Measurements from ENCODE around the gene SLC28A1.

Gene SLC28A1

DNA sequence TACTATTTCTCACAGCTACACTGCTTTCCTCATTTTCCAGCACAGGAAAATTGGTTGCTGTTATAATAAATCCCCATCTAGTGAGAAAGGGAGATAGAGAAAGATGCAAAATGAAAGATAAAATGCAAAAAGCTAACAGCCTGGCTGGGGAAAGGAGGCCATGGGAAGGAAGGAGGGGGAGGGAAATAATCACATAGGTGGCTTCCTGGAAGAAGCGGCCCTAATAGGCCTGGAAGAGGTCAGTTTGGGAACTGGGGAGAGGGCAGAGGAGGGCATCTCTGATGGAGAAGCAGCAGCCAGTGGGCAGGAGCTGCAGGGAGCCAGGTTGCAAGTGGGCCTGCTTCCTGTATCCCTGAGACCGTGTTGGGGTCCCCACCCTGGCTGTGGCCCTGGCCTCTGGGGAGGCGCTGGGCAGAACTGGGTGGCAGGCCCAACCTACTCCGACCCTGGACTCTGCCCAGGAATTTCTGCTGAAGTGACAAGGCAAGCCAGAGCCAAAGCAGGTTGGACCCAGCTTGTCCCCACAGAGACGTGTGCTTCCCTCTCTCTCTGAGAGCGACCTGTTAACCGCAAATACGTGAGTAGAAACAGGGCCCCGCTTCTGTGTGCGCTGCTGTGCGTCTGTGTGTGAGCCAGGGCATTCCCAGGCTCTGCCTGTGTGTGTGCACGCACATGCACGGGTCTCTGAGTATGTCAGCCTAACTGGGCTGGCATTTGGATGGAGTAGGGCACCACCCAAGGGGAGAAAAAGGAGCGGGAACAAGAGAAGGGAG, 1.9 kb downstream of the SLC28A1 start:
- no peak for DNase-seq (ENCODE audit: low spot score)

DNA sequence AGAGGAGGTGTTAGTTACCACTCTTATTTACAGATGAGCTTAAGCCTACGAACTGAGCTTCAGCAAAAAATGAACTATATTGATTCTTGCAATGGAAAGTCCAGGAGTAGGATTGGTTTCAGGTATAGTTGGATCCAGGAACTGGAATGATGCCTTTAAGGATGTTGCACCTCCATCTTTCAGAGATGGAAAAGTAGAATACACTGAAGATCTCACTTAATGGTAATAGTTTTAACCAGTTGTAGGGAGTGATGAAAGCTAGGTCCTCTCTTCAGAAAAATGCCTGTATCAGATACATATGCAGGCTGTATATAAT, 2.5 kb downstream of the SLC28A1 start:
- DNase-seq (ENCODE audit: low spot score), result no peak

DNA sequence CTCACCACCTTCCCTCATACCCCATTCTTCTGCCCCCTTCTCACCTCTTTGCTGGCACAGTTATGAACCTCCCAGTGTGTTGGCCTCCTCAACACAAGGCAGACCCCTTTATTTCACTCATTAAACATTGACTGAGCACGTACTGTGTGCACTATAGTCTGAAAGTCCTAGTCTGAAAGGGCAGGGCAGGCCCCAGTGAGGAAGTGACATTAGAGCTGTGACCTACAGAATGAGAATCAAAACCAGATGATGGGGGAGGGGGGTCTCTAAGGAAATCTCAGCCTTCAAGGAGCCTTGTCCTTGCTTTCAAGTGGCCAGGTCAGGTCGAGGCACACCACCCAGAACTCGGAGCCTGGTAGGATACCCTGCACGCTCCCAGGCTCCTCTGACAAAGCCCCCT, 3.5 kb downstream of the SLC28A1 start:
- no peak for DNase-seq (ENCODE audit: low spot score)

DNA sequence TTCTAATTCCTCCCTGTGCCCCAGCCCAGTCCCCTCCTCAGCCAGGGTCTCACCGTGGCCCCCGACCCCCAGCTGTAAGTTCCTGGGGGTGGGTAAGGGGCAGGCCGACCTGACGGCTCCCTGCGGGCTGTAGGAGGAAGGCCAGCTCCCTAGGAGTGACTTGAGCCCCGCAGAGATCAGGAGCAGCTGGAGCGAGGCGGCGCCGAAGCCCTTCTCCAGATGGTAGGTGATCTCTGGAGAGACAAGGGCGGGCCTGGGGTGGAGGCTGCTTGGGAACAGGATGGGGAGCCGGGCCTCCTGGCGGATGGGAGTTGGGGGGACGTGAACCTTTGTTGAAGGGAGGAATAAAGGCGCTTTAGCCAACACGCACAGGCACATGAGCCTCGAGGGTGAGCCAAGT, 4.2 kb downstream of the SLC28A1 start:
- DNase-seq (ENCODE audit: low spot score), result no peak

DNA sequence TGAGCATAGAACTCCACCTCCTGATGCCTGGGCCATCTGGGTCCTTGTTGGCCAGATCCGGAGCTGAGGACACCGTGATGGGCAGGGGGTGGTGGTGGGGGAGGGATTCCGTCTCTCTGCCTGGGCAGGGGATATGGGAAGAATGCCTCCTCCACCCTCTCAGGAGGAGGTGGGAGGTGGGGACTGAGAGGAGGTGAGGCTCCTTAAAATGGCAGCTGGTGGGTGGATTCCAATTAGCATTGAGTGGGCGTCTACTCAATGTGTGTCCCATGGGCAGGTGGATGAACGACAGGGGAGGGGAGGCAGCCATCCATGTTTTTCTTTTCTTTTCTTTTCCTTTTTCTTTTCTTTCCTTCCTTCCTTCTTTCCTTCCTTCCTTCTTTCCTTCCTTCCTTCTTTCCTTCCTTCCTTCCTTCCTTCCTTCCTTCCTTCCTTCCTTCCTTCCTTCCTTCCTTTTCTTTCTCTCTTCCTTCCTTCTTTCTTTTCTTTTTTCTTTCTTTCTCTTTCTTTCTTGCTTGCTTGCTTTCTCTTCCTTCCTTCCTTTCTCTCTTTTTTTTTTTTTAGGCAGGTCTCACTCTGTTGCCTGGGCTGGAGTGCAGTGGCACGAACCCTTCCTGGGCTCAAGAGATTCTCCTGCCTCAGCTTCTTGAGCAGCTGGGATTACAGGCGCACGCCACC, 5.0 kb downstream of the SLC28A1 start:
- no peak for DNase-seq (ENCODE audit: low spot score)

DNA sequence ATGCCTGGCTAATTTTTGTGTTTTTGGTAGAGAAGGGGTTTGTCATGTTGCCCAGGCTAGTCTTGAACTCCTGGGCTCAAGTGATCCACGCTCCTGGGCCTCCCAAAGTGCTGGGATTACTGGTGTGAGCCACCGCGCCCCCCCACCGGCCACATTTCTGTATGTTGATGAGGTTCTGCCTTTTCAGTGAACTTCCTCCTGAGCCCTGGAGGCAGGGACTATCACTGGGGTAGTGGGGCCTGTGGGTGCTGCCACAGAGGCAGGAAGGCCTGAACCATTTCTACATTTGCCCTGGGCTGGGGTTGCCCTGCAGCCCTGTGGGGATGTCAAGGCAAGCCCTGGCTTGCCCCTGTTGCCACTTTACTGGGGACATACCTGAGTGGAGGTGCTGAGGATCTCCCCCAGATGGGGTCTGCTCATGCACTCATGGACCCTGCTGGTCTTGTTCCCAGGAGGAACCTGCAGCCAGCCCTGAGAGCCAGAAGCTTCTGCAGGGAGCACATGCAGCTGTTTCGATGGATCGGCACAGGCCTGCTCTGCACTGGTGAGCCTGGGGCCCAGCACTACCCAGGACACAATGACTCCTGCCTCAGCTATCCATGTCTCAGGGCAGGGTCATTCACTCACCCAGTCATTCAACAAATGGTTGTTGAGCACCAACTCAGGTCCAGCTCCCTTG, 5.7 kb downstream of the SLC28A1 start:
- no peak for DNase-seq (ENCODE audit: low spot score)

DNA sequence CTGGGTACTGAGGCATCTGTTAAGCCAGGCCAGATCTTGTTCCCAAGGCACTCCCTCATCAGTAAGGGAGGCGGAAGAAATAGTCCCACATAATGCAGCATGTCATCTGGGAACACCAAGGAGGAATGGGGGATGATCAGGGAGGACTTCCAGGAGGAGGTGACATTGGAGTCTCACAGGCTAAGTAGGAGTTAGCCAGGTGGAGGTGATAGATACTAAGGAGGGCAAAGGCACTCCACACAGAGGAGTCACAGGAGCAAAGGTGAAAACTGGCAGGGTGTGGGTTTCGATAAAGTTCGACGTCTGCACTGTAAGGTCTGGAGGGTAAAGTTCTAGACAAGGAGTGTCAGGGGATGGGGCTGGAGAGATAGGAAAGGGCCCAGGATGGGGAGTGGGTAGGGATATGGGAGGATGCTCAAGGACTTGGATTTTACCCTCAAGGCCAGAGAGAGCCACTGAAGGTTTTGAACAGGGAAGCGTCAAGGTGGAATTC, 6.3 kb downstream of the SLC28A1 start:
- no peak for DNase-seq (ENCODE audit: low spot score)

DNA sequence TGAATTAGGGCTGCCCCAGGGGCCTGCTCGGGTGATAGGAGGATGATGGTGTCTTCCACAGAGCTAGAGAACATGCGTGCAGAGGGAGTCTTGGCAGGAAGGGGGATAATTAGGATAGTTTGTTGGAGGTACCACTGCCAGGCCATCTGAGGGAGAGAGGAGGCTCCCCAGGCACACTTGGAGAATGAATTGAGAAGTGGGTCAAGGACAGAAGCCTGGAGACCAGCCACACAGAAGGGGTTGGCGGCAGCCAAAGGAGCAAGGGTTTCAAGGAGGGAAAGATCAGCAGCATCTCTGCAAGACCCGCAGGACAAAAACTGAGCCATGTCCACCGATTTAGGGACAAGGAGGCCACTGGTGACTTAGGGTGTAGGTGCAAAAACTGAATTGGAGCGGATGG, 6.9 kb downstream of the SLC28A1 start:
- no peak for DNase-seq (ENCODE audit: low spot score)

DNA sequence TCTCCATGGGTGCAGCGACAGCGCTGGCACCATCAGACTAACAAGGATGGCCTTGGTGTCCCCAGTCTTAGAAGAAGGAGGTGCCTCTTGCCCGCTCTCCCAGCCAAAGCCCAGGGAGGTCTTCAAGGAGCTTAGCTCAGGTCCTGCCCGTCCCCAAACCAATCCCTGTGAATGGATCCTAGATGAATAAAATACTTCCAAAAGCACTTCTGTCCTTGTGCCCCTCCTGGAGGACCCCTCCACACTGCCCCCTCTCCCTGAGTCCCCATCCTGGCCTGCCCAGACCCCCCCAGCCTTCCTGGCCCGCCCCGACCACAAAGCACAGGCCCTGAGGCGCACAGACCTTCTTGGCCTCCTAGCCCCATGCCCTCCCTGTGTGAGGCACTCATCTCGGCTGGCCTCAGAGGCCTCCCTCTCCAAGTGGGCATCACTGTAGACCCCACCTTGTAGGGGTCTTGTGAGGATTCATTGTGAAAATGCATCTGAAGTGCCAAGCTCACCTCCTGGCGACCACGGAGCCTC, 8.4 kb downstream of the SLC28A1 start:
- no peak for DNase-seq (ENCODE audit: low spot score)

DNA sequence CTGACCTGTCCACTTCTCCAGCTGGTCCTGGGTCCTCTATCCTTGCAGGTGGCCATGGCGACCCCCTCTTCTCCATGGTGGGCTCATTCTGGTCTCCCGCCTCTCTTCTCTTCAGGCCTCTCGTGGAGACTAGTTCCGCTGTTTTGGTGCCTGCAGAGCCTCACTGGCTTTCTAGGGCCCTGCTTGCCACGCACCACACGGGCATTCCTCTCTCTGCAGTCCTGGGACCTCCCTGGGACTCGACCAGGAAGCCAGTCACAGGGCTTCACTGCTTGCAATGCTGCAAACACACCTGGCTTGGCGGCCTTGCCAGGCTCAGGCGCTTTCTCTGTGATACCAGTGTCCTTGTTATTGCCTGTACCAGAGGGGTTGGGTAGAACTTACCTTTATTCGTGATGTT, 9.1 kb downstream of the SLC28A1 start:
- no peak for DNase-seq (ENCODE audit: low spot score)

DNA sequence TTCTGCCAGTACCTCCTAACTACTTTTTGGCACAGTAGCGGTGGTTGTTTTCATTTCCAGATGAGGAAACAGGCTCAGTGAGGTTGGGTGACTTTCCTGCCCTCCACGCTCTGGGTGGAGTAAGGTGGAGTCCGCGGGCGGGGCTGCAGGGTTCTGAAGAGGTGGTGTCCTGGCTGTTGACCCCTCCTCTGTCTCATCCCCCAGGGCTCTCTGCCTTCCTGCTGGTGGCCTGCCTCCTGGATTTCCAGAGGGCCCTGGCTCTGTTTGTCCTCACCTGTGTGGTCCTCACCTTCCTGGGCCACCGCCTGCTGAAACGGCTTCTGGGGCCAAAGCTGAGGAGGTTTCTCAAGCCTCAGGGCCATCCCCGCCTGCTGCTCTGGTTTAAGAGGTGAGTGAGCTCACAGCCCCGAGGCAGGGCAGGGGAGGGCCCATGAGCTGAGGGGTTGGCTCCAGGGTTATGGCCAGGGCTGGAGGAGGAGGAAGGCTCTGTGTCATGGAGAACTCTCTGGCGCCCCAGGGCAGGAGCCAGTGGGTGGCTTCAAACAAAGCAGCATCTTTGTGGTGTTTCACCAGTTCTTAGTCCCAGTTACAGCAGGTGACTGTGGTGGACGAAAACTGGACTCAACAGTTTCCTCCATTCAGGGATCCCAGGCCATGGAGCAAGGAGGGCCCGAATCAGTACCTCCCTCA, 10.4 kb downstream of the SLC28A1 start:
- no peak for DNase-seq (ENCODE audit: low spot score)

DNA sequence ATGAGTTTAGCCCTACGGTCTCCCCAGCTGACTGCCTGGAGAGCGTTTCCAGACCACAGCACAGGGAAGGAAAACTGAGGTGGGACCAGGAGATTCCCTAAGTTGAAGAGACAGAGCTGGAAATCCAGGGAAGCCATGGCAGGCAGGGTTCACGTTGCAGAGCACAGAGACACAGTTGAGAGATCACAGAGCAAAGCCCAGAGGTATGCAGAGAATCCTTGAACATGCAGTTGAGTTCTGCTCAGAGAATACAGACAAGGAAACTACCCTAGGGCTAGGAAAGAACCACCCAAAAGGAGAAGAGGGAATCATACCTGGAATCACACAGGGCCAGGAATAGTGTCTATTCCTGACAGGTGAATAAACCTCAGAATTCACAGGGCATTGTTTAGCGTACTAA, 14.3 kb downstream of the SLC28A1 start:
- no peak for DNase-seq (ENCODE audit: low spot score)

DNA sequence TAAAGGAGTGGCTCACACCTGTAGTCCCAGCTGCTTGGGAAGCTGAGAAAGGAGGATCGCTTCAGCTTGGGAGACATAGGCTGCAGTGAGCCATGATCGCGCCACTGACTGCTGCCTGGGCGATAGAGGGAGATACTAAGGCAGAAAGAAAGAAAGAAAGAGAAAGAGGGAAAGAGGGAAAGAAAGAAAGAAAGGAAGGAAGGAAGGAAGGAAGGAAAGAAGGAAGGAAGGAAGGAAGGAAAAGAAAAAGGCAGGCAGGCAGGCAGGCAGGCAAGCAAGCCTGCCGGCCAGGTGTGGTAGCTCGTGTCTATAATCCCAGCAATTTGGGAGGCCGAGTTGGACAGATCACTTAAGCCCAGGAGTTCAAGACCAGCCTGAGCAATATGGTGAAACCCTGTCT, 15.3 kb downstream of the SLC28A1 start:
- no peak for DNase-seq (ENCODE audit: low spot score)

DNA sequence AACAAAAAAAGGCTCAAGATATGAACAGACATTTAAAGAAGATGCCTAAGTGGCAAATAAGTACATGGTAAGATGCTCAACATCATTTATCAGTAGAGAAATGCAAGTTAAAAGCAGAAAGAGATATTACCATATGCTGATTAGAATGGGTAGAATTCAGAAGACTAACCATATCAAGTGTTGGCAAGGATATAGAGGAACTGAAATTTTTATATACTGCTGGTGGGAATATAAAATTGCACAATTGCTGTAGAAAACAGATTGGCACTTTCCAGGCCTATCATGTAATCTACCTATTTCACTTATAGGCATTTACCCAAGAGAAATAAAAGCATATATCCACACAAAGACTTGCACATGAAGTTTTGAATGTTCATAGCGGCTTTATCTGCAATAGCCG, 17.1 kb downstream of the SLC28A1 start:
- no peak for DNase-seq (ENCODE audit: low spot score)

DNA sequence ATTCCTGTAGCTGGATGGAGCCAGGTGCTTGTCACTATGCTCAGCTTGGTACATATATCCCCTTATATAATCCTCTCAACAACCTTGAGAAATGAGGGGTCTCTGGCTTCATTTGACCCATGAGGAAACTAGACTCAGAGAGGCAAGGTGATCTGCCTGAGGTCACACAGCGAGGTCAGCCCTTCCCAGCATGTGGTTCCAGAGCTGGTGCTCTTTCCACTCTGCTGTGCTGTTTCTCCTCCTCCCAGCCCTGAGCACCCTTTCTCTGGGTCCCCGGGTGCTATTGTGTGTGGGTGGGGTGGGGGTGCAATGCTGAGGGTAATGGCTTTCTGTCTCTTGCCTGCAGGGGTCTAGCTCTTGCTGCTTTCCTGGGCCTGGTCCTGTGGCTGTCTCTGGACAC, 19.3 kb downstream of the SLC28A1 start:
- DNase-seq (ENCODE audit: low spot score), result no peak

DNA sequence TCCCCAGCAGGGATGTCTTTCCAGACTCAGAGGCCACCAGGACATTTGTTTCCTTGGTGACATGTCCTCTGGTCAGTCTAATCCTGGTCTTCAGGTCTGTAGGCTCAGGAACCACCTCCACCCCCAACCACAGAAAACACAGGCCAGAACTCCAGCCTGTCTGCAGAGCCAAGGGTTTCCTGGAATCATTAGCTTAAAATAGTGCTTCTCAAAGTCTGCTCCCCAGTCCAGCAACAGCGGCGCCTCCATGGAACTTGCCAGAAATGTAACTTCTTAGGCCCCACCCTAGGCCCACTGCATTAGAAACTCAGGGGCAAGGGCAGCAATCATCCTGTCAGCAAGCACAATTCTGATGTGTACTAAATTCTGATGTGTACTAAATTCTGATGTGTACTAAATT, 20.0 kb downstream of the SLC28A1 start:
- no peak for DNase-seq (ENCODE audit: low spot score)

DNA sequence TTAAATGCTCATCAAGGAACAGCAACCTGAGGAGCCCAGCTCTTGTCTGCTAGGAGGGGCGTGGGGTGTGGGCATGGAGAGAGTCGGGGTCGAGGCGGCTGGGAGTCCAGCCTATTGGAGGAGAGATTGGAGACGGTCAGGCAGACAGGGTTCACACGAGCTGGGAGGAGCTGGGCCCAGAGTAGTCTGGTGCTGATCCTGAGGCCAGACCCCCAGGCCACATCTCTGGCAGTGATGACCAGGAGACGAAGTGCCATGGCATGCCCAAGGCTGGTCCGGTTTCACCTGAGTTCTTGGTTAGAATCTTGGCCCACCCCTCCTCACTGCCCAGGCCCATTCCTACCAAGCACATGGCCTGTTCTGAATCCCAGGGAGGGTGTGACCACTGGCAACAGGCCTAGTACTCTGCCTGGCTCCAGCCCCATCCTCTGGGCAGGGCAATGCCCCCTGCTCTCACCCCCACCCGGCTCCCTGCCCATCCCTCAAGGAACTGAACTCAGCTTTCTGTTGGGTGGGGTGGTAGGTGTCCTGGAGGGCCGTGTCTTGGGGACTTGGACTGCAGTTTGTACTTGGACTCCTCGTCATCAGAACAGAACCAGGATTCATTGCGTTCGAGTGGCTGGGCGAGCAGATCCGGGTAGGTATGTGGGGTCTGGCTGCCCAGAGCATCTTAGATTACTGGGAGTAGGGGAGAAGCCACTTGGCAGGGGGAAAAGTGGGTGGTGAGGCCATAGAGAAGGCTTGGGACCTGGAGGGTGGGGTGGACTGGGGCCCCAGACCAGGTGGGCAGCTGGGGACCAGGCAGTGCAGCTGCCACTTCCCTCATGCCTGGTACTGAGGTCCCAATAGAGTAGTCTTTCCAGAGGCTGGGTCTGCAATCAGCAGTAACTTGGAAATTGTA, 20.8 kb downstream of the SLC28A1 start:
- no peak for DNase-seq (ENCODE audit: low spot score)

DNA sequence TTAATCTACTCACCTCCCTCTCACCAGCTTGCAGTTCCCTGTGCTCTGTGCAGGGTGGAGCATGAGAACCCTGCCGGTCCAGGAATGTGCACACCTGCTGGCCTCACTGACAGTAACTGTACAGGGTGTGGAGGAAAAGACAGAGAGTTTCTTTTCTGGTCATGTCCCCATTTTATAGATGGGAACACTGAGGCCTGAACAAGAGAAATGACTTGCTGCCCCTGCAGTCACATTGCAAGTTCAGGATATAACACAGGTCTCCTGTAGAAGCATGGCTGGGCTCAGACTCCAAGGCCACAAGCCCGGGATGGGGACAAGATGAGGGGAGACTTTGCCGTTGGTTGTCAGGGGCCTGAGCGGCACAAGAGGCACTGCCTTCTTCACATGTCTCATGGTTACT, 23.3 kb downstream of the SLC28A1 start:
- no peak for DNase-seq (ENCODE audit: low spot score)

DNA sequence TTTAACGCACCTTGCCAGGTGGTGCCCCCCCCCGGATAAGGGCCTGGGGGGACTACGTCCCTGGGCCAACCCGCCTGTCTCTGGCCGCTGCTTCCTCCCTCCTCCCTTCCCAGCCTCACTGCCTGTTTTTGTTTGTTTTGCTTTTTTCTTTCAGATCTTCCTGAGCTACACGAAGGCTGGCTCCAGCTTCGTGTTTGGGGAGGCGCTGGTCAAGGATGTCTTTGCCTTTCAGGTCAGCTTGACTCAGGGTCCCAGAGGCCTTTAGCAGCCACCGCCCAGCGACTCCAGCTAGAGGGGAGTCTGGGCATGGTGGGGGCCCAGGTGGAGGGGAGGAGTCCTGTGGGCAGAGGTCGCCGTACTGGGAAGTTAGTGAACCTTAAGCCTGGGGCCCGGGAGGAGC, 24.1 kb downstream of the SLC28A1 start:
- DNase-seq (ENCODE audit: low spot score), result no peak

DNA sequence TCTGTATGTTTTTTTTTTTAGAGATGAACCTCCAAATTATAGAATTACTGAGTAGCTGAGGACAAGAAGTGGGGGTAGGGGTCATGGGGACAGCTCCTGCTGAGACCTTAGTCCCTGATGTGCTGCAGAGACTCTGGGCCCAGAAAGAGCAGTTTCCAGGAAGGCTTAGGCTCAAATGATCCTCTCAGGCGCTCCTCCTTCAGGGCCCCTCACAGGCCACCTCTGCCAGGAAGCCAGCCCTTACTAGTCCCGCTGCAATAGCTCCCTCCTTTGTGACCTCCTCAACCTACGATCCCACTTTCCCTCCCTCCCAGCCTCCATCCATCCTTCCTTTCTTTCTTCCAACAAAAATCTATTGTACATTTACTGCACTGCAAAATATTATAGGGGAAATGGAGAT, 24.6 kb downstream of the SLC28A1 start:
- DNase-seq (ENCODE audit: low spot score), result no peak

DNA sequence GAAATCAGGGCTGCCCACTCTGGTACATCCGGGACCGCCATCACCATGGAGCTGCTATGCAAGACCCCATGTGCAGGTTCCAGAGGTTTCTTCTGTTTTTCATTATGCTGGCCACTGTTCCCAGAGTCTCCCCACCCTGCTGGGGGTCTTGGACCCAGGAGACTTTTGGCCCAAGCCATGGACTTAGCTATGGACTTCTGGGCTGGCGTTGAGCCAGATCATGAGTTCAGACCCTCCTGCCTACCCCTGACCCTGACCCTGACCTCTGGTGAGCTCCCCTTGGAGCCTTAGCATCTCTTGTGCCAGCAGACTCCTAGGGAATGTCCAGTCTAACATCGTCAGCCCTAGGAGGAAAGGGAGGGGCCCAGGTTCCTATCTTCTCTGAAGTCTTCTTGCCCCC, 25.3 kb downstream of the SLC28A1 start:
- no peak for DNase-seq (ENCODE audit: low spot score)
